Measurements from ENCODE around the gene RDH13.
A peak's percentile ranks its signal among the peaks of the same experiment; 100 is the strongest.

The RDH13 gene

GRCh38 chr19:55091126-55091910, 28.4 kb upstream of the RDH13 start:
- H3K4me1 ChIP-seq (ENCODE audit: control insufficient read depth, insufficient read depth, low read length) = peaks cover 30% of the 10 kb centered on the region
- H3K36me3 ChIP-seq (ENCODE audit: control insufficient read depth in 2 of 2, insufficient read depth in 2 of 2, low read length in 2 of 2) = peaks cover 30 to 36% of the 10 kb centered on the region in 2 donors
- H3K27me3 ChIP-seq (ENCODE audit: control insufficient read depth in 1 of 2, insufficient read depth in 2 of 2, low read length in 2 of 2) = peaks cover 0 to under 1% of the 10 kb centered on the region in 2 donors
- no peaks in the 10 kb centered on the region for H3K9me3 ChIP-seq (ENCODE audit: control insufficient read depth in 2 of 2, low read length in 2 of 2)
- no peak overlapping the region for H3K27ac ChIP-seq (ENCODE audit: low read length)
- H3K9ac ChIP-seq (ENCODE audit: low read length in 2 of 2) = no peak overlapping the region
- H3K4me3 ChIP-seq (ENCODE audit: low read length in 2 of 2) = no peak overlapping the region

- no peak overlapping the region for H3K9ac ChIP-seq (ENCODE audit: low read length in 2 of 2)
- no peak overlapping the region for H3K27ac ChIP-seq (ENCODE audit: low read length)
- H3K4me1 ChIP-seq (ENCODE audit: control insufficient read depth, insufficient read depth, low read length) = peaks cover 34% of the 10 kb centered on the region
- no peak overlapping the region for H3K4me3 ChIP-seq (ENCODE audit: low read length in 2 of 2)
- no peaks in the 10 kb centered on the region for H3K9me3 ChIP-seq (ENCODE audit: control insufficient read depth in 2 of 2, low read length in 2 of 2)
- H3K36me3 ChIP-seq (ENCODE audit: control insufficient read depth in 2 of 2, insufficient read depth in 2 of 2, low read length in 2 of 2) = peaks cover 29 to 36% of the 10 kb centered on the region in 2 donors
- peaks cover 4 to 8% of the 10 kb centered on the region in 2 donors for H3K27me3 ChIP-seq (ENCODE audit: control insufficient read depth in 1 of 2, insufficient read depth in 2 of 2, low read length in 2 of 2)
Observed at GRCh38 chr19:55090564-55090963, 27.6 kb upstream of the RDH13 start.

GRCh38 chr19:55089342-55089944, 26.5 kb upstream of the RDH13 start:
- Histone ChIP-seq H3K9ac (ENCODE audit: low read length in 2 of 2) (no peak overlapping the region), H3K36me3 (ENCODE audit: control insufficient read depth in 2 of 2, insufficient read depth in 2 of 2, low read length in 2 of 2) (peaks cover 18 to 26% of the 10 kb centered on the region in 2 donors), H3K9me3 (ENCODE audit: control insufficient read depth in 2 of 2, low read length in 2 of 2) (no peaks in the 10 kb centered on the region), H3K4me3 (ENCODE audit: low read length in 2 of 2) (no peak overlapping the region), H3K4me1 (ENCODE audit: control insufficient read depth, insufficient read depth, low read length) (peaks cover 34% of the 10 kb centered on the region), H3K27ac (ENCODE audit: low read length) (no peak overlapping the region), H3K27me3 (ENCODE audit: control insufficient read depth in 1 of 2, insufficient read depth in 2 of 2, low read length in 2 of 2) (peaks cover 15 to 19% of the 10 kb centered on the region in 2 donors)

GRCh38 chr19:55088543-55089341, 25.8 kb upstream of the RDH13 start:
- peaks cover 14 to 23% of the 10 kb centered on the region in 2 donors for H3K36me3 ChIP-seq (ENCODE audit: control insufficient read depth in 2 of 2, insufficient read depth in 2 of 2, low read length in 2 of 2)
- H3K9ac ChIP-seq (ENCODE audit: low read length in 2 of 2) = peak overlapping the region in 1 of 2 donors; percentile 55
- peaks cover 32% of the 10 kb centered on the region for H3K4me1 ChIP-seq (ENCODE audit: control insufficient read depth, insufficient read depth, low read length)
- no peak overlapping the region for H3K4me3 ChIP-seq (ENCODE audit: low read length in 2 of 2)
- H3K27ac ChIP-seq (ENCODE audit: low read length) = peak overlapping the region; percentile 24
- no peaks in the 10 kb centered on the region for H3K9me3 ChIP-seq (ENCODE audit: control insufficient read depth in 2 of 2, low read length in 2 of 2)
- peaks cover 22 to 26% of the 10 kb centered on the region in 2 donors for H3K27me3 ChIP-seq (ENCODE audit: control insufficient read depth in 1 of 2, insufficient read depth in 2 of 2, low read length in 2 of 2)

GRCh38 chr19:55088021-55088451, 25.1 kb upstream of the RDH13 start:
- peak overlapping the region; percentile 24 for H3K27ac ChIP-seq (ENCODE audit: low read length)

GRCh38 chr19:55087542-55087901, 24.6 kb upstream of the RDH13 start:
- no peaks in the 10 kb centered on the region for H3K9me3 ChIP-seq (ENCODE audit: control insufficient read depth in 2 of 2, low read length in 2 of 2)
- H3K27ac ChIP-seq (ENCODE audit: low read length) = no peak overlapping the region
- peaks cover 33% of the 10 kb centered on the region for H3K4me1 ChIP-seq (ENCODE audit: control insufficient read depth, insufficient read depth, low read length)
- peaks cover 12 to 20% of the 10 kb centered on the region in 2 donors for H3K36me3 ChIP-seq (ENCODE audit: control insufficient read depth in 2 of 2, insufficient read depth in 2 of 2, low read length in 2 of 2)
- peak overlapping the region; percentile 21 to 71 for H3K4me3 ChIP-seq (ENCODE audit: low read length in 2 of 2)
- H3K27me3 ChIP-seq (ENCODE audit: control insufficient read depth in 1 of 2, insufficient read depth in 2 of 2, low read length in 2 of 2) = peaks cover 31 to 38% of the 10 kb centered on the region in 2 donors
- no peak overlapping the region for H3K9ac ChIP-seq (ENCODE audit: low read length in 2 of 2)

More at GRCh38 chr19:55088021-55088451, 25.1 kb upstream of the RDH13 start:
- Histone ChIP-seq H3K9ac (ENCODE audit: low read length in 2 of 2) (peak overlapping the region in 1 of 2 donors; percentile 55), H3K9me3 (ENCODE audit: control insufficient read depth in 2 of 2, low read length in 2 of 2) (no peaks in the 10 kb centered on the region), H3K4me3 (ENCODE audit: low read length in 2 of 2) (peak overlapping the region in 1 of 2 donors; percentile 71), H3K27me3 (ENCODE audit: control insufficient read depth in 1 of 2, insufficient read depth in 2 of 2, low read length in 2 of 2) (peaks cover 27 to 33% of the 10 kb centered on the region in 2 donors), H3K4me1 (ENCODE audit: control insufficient read depth, insufficient read depth, low read length) (peaks cover 32% of the 10 kb centered on the region), H3K36me3 (ENCODE audit: control insufficient read depth in 2 of 2, insufficient read depth in 2 of 2, low read length in 2 of 2) (peaks cover 14 to 23% of the 10 kb centered on the region in 2 donors)

GRCh38 chr19:55086730-55087541, 24.0 kb upstream of the RDH13 start:
- peaks cover 39% of the 10 kb centered on the region for H3K4me1 ChIP-seq (ENCODE audit: control insufficient read depth, insufficient read depth, low read length)
- no peaks in the 10 kb centered on the region for H3K9me3 ChIP-seq (ENCODE audit: control insufficient read depth in 2 of 2, low read length in 2 of 2)
- H3K36me3 ChIP-seq (ENCODE audit: control insufficient read depth in 2 of 2, insufficient read depth in 2 of 2, low read length in 2 of 2) = peaks cover 11 to 16% of the 10 kb centered on the region in 2 donors
- no peak overlapping the region for H3K27ac ChIP-seq (ENCODE audit: low read length)
- H3K4me3 ChIP-seq (ENCODE audit: low read length in 2 of 2) = peak overlapping the region; percentile 21 to 71
- H3K9ac ChIP-seq (ENCODE audit: low read length in 2 of 2) = no peak overlapping the region
- H3K27me3 ChIP-seq (ENCODE audit: control insufficient read depth in 1 of 2, insufficient read depth in 2 of 2, low read length in 2 of 2) = peaks cover 36 to 44% of the 10 kb centered on the region in 2 donors

- H3K27ac ChIP-seq (ENCODE audit: low read length) = no peak overlapping the region
- peaks cover 43 to 52% of the 10 kb centered on the region in 2 donors for H3K27me3 ChIP-seq (ENCODE audit: control insufficient read depth in 1 of 2, insufficient read depth in 2 of 2, low read length in 2 of 2)
Observed at GRCh38 chr19:55085923-55086715, 23.2 kb upstream of the RDH13 start.

GRCh38 chr19:55084416-55084815, 21.5 kb upstream of the RDH13 start:
- Histone ChIP-seq H3K4me1 (ENCODE audit: control insufficient read depth, insufficient read depth, low read length) (peaks cover 54% of the 10 kb centered on the region), H3K9me3 (ENCODE audit: control insufficient read depth in 2 of 2, low read length in 2 of 2) (no peaks in the 10 kb centered on the region), H3K4me3 (ENCODE audit: low read length in 2 of 2) (no peak overlapping the region), H3K9ac (ENCODE audit: low read length in 2 of 2) (no peak overlapping the region), H3K27ac (ENCODE audit: low read length) (no peak overlapping the region), H3K27me3 (ENCODE audit: control insufficient read depth in 1 of 2, insufficient read depth in 2 of 2, low read length in 2 of 2) (peaks cover 60 to 69% of the 10 kb centered on the region in 2 donors), H3K36me3 (ENCODE audit: control insufficient read depth in 2 of 2, insufficient read depth in 2 of 2, low read length in 2 of 2) (peaks cover 0 to under 1% of the 10 kb centered on the region in 2 donors)

More at GRCh38 chr19:55085923-55086715, 23.2 kb upstream of the RDH13 start:
- Histone ChIP-seq H3K36me3 (ENCODE audit: control insufficient read depth in 2 of 2, insufficient read depth in 2 of 2, low read length in 2 of 2) (peaks cover 6 to 8% of the 10 kb centered on the region in 2 donors), H3K9ac (ENCODE audit: low read length in 2 of 2) (no peak overlapping the region), H3K4me1 (ENCODE audit: control insufficient read depth, insufficient read depth, low read length) (peaks cover 47% of the 10 kb centered on the region), H3K4me3 (ENCODE audit: low read length in 2 of 2) (peak overlapping the region; percentile 21 to 71), H3K9me3 (ENCODE audit: control insufficient read depth in 2 of 2, low read length in 2 of 2) (no peaks in the 10 kb centered on the region)

All from stomach smooth muscle (tissue), 2 donors.